WTC11 (cell line): ENCODE data around the gene TTC28.

Experiments used
- CTCF ChIP-seq: fragments of 200-600 bp; IDR thresholded peaks from 2 replicates; pipeline ENCODE4 v1.8.0; 2022; ENCODE audit warnings: antibody characterized with exemption
- ELF4 ChIP-seq: sonication (generic); formaldehyde crosslinking; IDR thresholded peaks from 2 replicates; pipeline ENCODE4 v1.8.1; 2022; ENCODE audit warnings: low read depth, mild to moderate bottlenecking, moderate library complexity, missing genetic modification reagents
- ETV6 ChIP-seq: sonication (generic); formaldehyde crosslinking; IDR thresholded peaks from 2 replicates; pipeline ENCODE4 v1.8.1; 2022; ENCODE audit warnings: mild to moderate bottlenecking, missing genetic modification reagents
- JUN ChIP-seq: sonication (generic); formaldehyde crosslinking; IDR thresholded peaks from 2 replicates; pipeline ENCODE4 v1.8.0; 2023; ENCODE audit warnings: mild to moderate bottlenecking, missing genetic modification reagents
- MAX ChIP-seq: sonication (generic); formaldehyde crosslinking; IDR thresholded peaks from 2 replicates; pipeline ENCODE4 v1.8.0; 2022; ENCODE audit warnings: mild to moderate bottlenecking, missing genetic modification reagents
- NR3C1 ChIP-seq: sonication (generic); formaldehyde crosslinking; conservative IDR thresholded peaks from 2 replicates; pipeline ENCODE4 v1.8.1; 2023; ENCODE audit warnings: low read depth, mild to moderate bottlenecking, missing genetic modification reagents
- SMAD3 ChIP-seq: sonication (generic); formaldehyde crosslinking; IDR thresholded peaks from 2 replicates; pipeline ENCODE4 v1.8.0; 2022; ENCODE audit warnings: missing genetic modification reagents, mild to moderate bottlenecking, borderline replicate concordance
- USF1 ChIP-seq: sonication (generic); formaldehyde crosslinking; IDR thresholded peaks from 2 replicates; pipeline ENCODE4 v1.8.0; 2022; ENCODE audit warnings: mild to moderate bottlenecking, missing genetic modification reagents
- ZNF532 ChIP-seq: fragments of 250-450 bp; sonication (Bioruptor Pico); IDR thresholded peaks from 2 replicates; pipeline ENCODE4 v1.9.0; 2021; ENCODE audit warnings: mild to moderate bottlenecking, borderline replicate concordance

GRCh38 chr22:28557184-28557583 is 122.5 kb downstream of the TTC28 start:
- TF ChIP-seq CTCF (no peak), ETV6 (CRISPR knock-in tag) (no peak), USF1 (CRISPR knock-in tag) (no peak), SMAD3 (CRISPR knock-in tag) (no peak), NR3C1 (no peak), JUN (CRISPR knock-in tag) (no peak), ELF4 (no peak), MAX (CRISPR knock-in tag) (no peak), ZNF532 (CRISPR knock-in tag) (no peak)
